Measurements from ENCODE around the gene SLC26A9. TPM values are rescaled to one million over a fixed set of nuclear protein-coding genes. Genes with fewer than 3 reads are reported as not detected.
A peak's percentile ranks its signal among the peaks of the same experiment; 100 is the strongest.

The SLC26A9 gene
- total RNA-seq, 1 experiment from 2014 or later: 0.15 TPM

- peaks cover 5% of the 10 kb centered on the region; the same call in 1 of the 2 replicates for H3K4me1 Mint-ChIP-seq
- peak; percentile 86 for ATAC-seq
- no peak for TF ChIP-seq ZNF671 (CRISPR knock-in tag; IDR thresholded peaks at IDR 0.05)
- peak; percentile 93 for TF ChIP-seq CTCF (IDR thresholded peaks at IDR 0.05)
- ChIA-PET CTCF (interaction anchor here (0.5 to 7.0 kb wide), 94 partner anchors 9 to 1072 kb away, joined by 3 to 557 read pairs (median 6); partner anchors contain the start of genes AVPR1B, CTSE, PM20D1 and RAB29), POLR2A (interaction anchor here (1.5 kb wide), 1 partner anchor 58 kb away, joined by 6 read pairs; no protein-coding TSS in a partner anchor)
- no peak overlapping the region for H3K27ac Mint-ChIP-seq
- peaks cover 2% of the 10 kb centered on the region; the same call in 1 of the 2 replicates for H3K36me3 Mint-ChIP-seq
- no peak overlapping the region for H3K4me3 Mint-ChIP-seq
- peaks cover 3% of the 10 kb centered on the region; the same call in 1 of the 2 replicates for H3K27me3 Mint-ChIP-seq (ENCODE audit: low read depth)
- peak; percentile 82 for DNase-seq (ENCODE audit: low spot score)
- peaks cover 36% of the 10 kb centered on the region for H3K9me3 Mint-ChIP-seq
Measured at GRCh38 chr1:205977402-205978014, 34.3 kb upstream of the SLC26A9 start.

- no peak for TF ChIP-seq ZNF425 (CRISPR knock-in tag; conservative IDR thresholded peaks at IDR 0.05)
- 0 out of 2 replicates have a peak, but pooled peaks have one; percentile 16 for TF ChIP-seq SMAD3 (CRISPR knock-in tag; IDR thresholded peaks at IDR 0.05; ENCODE audit: borderline replicate concordance)
- Mint-ChIP-seq H3K27me3 (ENCODE audit: low read depth) (peaks cover 3% of the 10 kb centered on the region; the same call in 1 of the 2 replicates), H3K27ac (no peak overlapping the region), H3K4me3 (no peak overlapping the region), H3K9me3 (peaks cover 31% of the 10 kb centered on the region), H3K4me1 (peaks cover 5% of the 10 kb centered on the region; the same call in 1 of the 2 replicates), H3K36me3 (peaks cover 2% of the 10 kb centered on the region; the same call in 1 of the 2 replicates)
- ATAC-seq (peak; percentile 20), DNase-seq (ENCODE audit: low spot score) (peak; percentile 34)
- ChIA-PET CTCF (interaction anchor here (0.6 to 7.0 kb wide), 92 partner anchors 9 to 1511 kb away, joined by 3 to 557 read pairs (median 6); partner anchors contain the start of genes AVPR1B, CTSE, PM20D1 and RAB29), POLR2A (interaction anchor here (1.5 kb wide), 1 partner anchor 58 kb away, joined by 6 read pairs; no protein-coding TSS in a partner anchor)
Measured at GRCh38 chr1:205976708-205977401, 33.6 kb upstream of the SLC26A9 start.

GRCh38 chr1:205976036-205976435 is 32.8 kb upstream of the SLC26A9 start:
- TF ChIP-seq JAZF1 (CRISPR knock-in tag; IDR thresholded peaks at IDR 0.05) (no peak), ZNF138 (CRISPR knock-in tag; conservative IDR thresholded peaks at IDR 0.05) (no peak), RORB (CRISPR knock-in tag; IDR thresholded peaks at IDR 0.05) (no peak), CDX4 (CRISPR knock-in tag; IDR thresholded peaks at IDR 0.05; ENCODE audit: borderline replicate concordance) (no peak), SMAD3 (CRISPR knock-in tag; IDR thresholded peaks at IDR 0.05; ENCODE audit: borderline replicate concordance) (no peak), E2F4 (CRISPR knock-in tag; IDR thresholded peaks at IDR 0.05; ENCODE audit: borderline replicate concordance, low read depth) (no peak), IRF1 (CRISPR knock-in tag; IDR thresholded peaks at IDR 0.05) (no peak)
- Mint-ChIP-seq H3K27me3 (ENCODE audit: low read depth) (peaks cover 3% of the 10 kb centered on the region; the same call in 1 of the 2 replicates), H3K9me3 (peaks cover 24% of the 10 kb centered on the region), H3K4me1 (peaks cover 5% of the 10 kb centered on the region; the same call in 1 of the 2 replicates), H3K4me3 (no peak overlapping the region), H3K36me3 (peaks cover 2% of the 10 kb centered on the region; the same call in 1 of the 2 replicates), H3K27ac (no peak overlapping the region)
- ChIA-PET POLR2A (no interaction called here), CTCF (interaction anchor here (1.2 to 7.0 kb wide), 12 partner anchors 10 to 384 kb away, joined by 3 to 557 read pairs (median 36); no protein-coding TSS in a partner anchor)
- ATAC-seq (no peak), DNase-seq (ENCODE audit: low spot score) (no peak)
